NT2/D1 (cell line): ENCODE data around the gene CD58.

ENCODE experiments used
- DNase-seq: peaks from one replicate; pipeline ENCODE4 v3.0.0-alpha.2; 2011; ENCODE audit warnings: low read depth, low spot score
- H3K27me3 ChIP-seq: 2 replicates; pipeline ENCODE4 v1.6.0; 2011; ENCODE audit warnings: mild to moderate bottlenecking; ENCODE audit not compliant: insufficient read length, insufficient read depth
- H3K36me3 ChIP-seq: 2 replicates; pipeline ENCODE4 v1.6.1; 2011; ENCODE audit warnings: mild to moderate bottlenecking, low read length, mixed read lengths; ENCODE audit not compliant: insufficient read depth, insufficient read length
- H3K4me1 ChIP-seq: 2 replicates; pipeline ENCODE4 v1.5.1; 2011; ENCODE audit not compliant: insufficient read depth, insufficient read length
- H3K4me3 ChIP-seq: 2 replicates; pipeline ENCODE4 v1.5.1; 2011; ENCODE audit warnings: low read depth; ENCODE audit not compliant: insufficient read length
- H3K9ac ChIP-seq: 2 replicates; pipeline ENCODE4 v1.6.0; 2011; ENCODE audit warnings: low read depth; ENCODE audit not compliant: insufficient read length
- H3K9me3 ChIP-seq: 2 replicates; pipeline ENCODE4 v1.5.1; 2011; ENCODE audit warnings: mild to moderate bottlenecking, low read length; ENCODE audit not compliant: insufficient read depth
- SUZ12 ChIP-seq: IDR thresholded peaks from 2 replicates; pipeline ENCODE4 v1.6.1; 2011; ENCODE audit not compliant: insufficient read length, insufficient read depth; ENCODE audit errors: extremely low read depth
- YY1 ChIP-seq: IDR thresholded peaks from 2 replicates; pipeline ENCODE4 v1.6.1; 2011; ENCODE audit not compliant: insufficient read length, insufficient read depth
- ZNF274 ChIP-seq: IDR thresholded peaks from 2 replicates; pipeline ENCODE4 v1.6.1; 2011; ENCODE audit warnings: mild to moderate bottlenecking, low read depth, low read length

CD58 gene

GRCh38 chr1:116490588-116490987, 80.2 kb downstream of the CD58 start:
- Histone ChIP-seq H3K9me3 (no peaks in the 10 kb centered on the region), H3K27me3 (no peaks in the 10 kb centered on the region), H3K4me1 (peaks cover 19% of the 10 kb centered on the region), H3K36me3 (no peaks in the 10 kb centered on the region), H3K9ac (no peak overlapping the region), H3K4me3 (no peak overlapping the region)
- DNase-seq: no peak
- TF ChIP-seq ZNF274 (no peak), YY1 (no peak), SUZ12 (no peak)

DNA sequence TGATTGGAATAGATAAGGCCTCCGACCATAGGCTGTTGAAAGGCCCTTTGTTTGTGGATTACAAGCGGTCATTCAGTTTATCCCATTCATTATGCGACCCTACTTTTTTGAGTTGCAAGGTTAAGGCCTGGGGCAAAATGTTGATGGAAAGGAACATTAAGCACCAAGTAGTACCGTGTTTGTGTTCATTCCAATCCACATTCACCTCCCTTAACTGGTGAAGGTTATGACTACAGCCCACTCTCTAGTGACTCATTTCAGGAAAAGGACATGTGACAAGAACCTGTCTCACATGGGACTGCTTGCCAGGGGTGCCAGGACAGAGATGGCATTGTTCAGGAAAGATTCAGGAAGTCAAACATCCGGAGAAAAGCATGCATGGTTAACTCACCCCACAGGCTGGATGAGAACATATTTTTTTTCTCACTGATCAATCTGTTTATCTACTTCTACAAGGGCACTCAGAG, 81.6 kb downstream of the CD58 start:
- Histone ChIP-seq H3K9ac (no peak overlapping the region), H3K9me3 (no peaks in the 10 kb centered on the region), H3K4me1 (peaks cover 22% of the 10 kb centered on the region), H3K4me3 (no peak overlapping the region), H3K36me3 (no peaks in the 10 kb centered on the region), H3K27me3 (no peaks in the 10 kb centered on the region)
- TF ChIP-seq SUZ12 (no peak), ZNF274 (no peak), YY1 (no peak)
- DNase-seq: no peak

DNA sequence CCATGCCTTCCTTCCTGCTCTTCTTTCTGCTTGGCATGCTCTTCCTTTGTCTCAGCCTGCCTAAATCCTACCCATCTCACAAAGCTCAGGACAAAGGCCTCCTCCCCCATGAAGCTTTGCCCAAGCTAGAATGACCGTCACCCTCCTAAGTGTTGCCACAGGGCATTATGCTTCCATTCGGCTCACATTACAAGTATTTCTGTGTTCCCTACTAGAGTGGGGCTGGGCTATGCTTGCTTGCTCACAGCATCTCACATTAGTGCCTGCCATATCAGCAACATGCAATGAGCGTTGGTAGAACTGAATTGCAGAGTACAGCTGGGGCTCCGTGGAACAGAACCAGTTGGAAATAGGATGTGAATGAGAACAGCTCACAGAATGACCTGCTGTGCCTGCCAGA, 82.8 kb downstream of the CD58 start:
- DNase-seq: no peak
- TF ChIP-seq ZNF274: no peak
- Histone ChIP-seq H3K36me3 (no peaks in the 10 kb centered on the region), H3K4me3 (no peak overlapping the region), H3K27me3 (no peaks in the 10 kb centered on the region), H3K9me3 (no peaks in the 10 kb centered on the region), H3K9ac (no peak overlapping the region), H3K4me1 (peaks cover 16% of the 10 kb centered on the region)

DNA sequence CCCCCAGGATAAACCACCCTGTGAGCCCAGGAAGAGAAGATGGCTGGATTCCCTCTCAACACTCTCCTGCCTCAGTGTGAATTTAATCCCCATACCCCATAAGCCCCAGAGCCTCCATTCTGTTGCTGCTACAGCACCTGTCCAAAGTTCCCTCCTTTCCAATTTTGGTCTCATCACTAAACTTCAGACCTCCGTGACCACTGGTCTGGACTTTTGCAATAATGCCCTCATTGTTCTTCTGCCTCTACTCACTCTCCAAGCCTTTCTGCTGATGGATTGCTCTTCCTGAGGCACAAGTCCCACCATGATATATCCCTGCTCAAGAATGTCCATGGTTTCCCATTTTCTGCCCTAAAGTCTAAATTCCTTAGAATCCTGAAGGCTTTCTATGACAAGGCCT, 83.2 kb downstream of the CD58 start:
- H3K27me3 ChIP-seq: no peaks in the 10 kb centered on the region
- peaks cover 14% of the 10 kb centered on the region for H3K4me1 ChIP-seq

DNA sequence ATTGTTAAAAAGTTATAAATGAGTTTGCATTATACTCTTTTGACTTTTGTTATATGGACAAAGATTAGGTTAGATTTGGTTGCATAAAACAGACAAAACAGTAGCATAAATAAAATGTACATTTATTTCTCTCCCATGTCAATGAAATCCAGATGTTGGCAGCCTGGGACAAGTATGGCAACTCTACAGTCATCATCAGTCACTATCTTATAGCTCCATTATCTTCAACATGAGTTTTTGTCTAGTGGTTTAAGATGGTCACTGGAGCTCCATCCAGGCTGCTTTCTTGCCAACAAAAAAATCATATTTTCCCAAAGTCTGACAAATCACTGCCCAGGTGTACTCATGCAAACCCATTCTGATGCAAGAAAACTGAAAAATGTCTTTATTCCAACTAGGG, 83.8 kb downstream of the CD58 start:
- Histone ChIP-seq H3K9ac (no peak overlapping the region), H3K4me3 (no peak overlapping the region), H3K9me3 (no peaks in the 10 kb centered on the region), H3K4me1 (peaks cover 14% of the 10 kb centered on the region), H3K27me3 (no peaks in the 10 kb centered on the region), H3K36me3 (no peaks in the 10 kb centered on the region)
- no peak for DNase-seq
- no peak for TF ChIP-seq SUZ12

More for the DNA sequence above, 83.2 kb downstream of the CD58 start:
- TF ChIP-seq YY1 (no peak), ZNF274 (no peak), SUZ12 (no peak)
- DNase-seq: no peak
- no peak overlapping the region for H3K9ac ChIP-seq
- H3K36me3 ChIP-seq: no peaks in the 10 kb centered on the region
- H3K4me3 ChIP-seq: no peak overlapping the region
- no peaks in the 10 kb centered on the region for H3K9me3 ChIP-seq

GRCh38 chr1:116486424-116486823, 84.4 kb downstream of the CD58 start:
- no peak for TF ChIP-seq ZNF274
- no peak for TF ChIP-seq SUZ12
- TF ChIP-seq YY1: no peak
- Histone ChIP-seq H3K36me3 (no peaks in the 10 kb centered on the region), H3K9ac (no peak overlapping the region), H3K4me1 (peaks cover 14% of the 10 kb centered on the region), H3K27me3 (no peaks in the 10 kb centered on the region), H3K9me3 (no peaks in the 10 kb centered on the region), H3K4me3 (no peak overlapping the region)
- no peak for DNase-seq

GRCh38 chr1:116485976-116486375, 84.8 kb downstream of the CD58 start:
- Histone ChIP-seq H3K9ac (no peak overlapping the region), H3K9me3 (no peaks in the 10 kb centered on the region), H3K36me3 (no peaks in the 10 kb centered on the region), H3K4me3 (no peak overlapping the region), H3K27me3 (no peaks in the 10 kb centered on the region), H3K4me1 (peaks cover 14% of the 10 kb centered on the region)
- TF ChIP-seq SUZ12 (no peak), ZNF274 (no peak)
- DNase-seq: no peak
